Testis (tissue), 3 donors: ENCODE data around the gene MRPS25. TPM values are rescaled to one million over a fixed set of nuclear protein-coding genes. Genes with fewer than 3 reads are reported as not detected.
A peak's percentile ranks its signal among the peaks of the same experiment; 100 is the strongest.

Experiments
- DNase-seq: peaks from one replicate; pipeline ENCODE4 v3.0.0-alpha.2; 2019
- H3K27ac ChIP-seq, 2 donors: fragments of 200-600 bp; sonication (generic); one replicate each; pipeline ENCODE4 v1.5.1; 2019
- H3K27me3 ChIP-seq: fragments of 200-600 bp; sonication (generic); one replicate; pipeline ENCODE4 v1.5.1; 2019
- H3K36me3 ChIP-seq: fragments of 200-600 bp; sonication (generic); one replicate; pipeline ENCODE4 v1.5.1; 2017; ENCODE audit warnings: low read depth; ENCODE audit errors: missing control alignments
- H3K4me1 ChIP-seq: fragments of 200-600 bp; sonication (generic); one replicate; pipeline ENCODE4 v1.5.1; 2019
- H3K4me3 ChIP-seq, 2 donors: fragments of 200-600 bp; sonication (generic); one replicate each; pipeline ENCODE4 v1.5.1; 2017 to 2019
- H3K9me3 ChIP-seq: fragments of 200-600 bp; sonication (generic); one replicate; pipeline ENCODE4 v1.5.1; 2017
- CTCF ChIP-seq, 3 experiments: fragments of 450-650 bp in 2 of 3; fragments of 200-600 bp in 1 of 3; sonication (generic) in 1 of 3; IDR thresholded peaks; one replicate each; pipeline ENCODE4 v1.5.1; 2016 to 2019; ENCODE audit warnings: antibody characterized with exemption in 3 of 3, mild to moderate bottlenecking in 2 of 3, moderate library complexity in 1 of 3
- POLR2A ChIP-seq: fragments of 450-650 bp; IDR thresholded peaks from one replicate; pipeline ENCODE4 v1.6.1; 2017; ENCODE audit warnings: antibody characterized with exemption, mild to moderate bottlenecking, moderate library complexity
- WGBS, 2 donors: methylation state at CpG; one replicate each; pipeline ENCODE4 v1.1.5; 2018; 5-methylcytosine and 5-hydroxymethylcytosine counted together
- intact Hi-C: fragments of 100-400 bp; cut with DNase I; formaldehyde crosslinking; loops from one replicate; pipeline ENCODE4 v1.15.1; 2023; ENCODE audit warnings: low total_unique reads
- polyA plus RNA-seq: library from polyadenylated mRNA; stranded (reverse); fragments of 350-450 nt; fragmentation: Illumina TruSeq; extraction: RNeasy Lipid Tissue Mini Kit (QIAGEN cat#74804); gene quantifications from one replicate; pipeline ENCODE4 v1.2.3, GENCODE V29; 2014; ENCODE audit warnings: low read depth, low replicate concordance; ENCODE audit not compliant: insufficient read depth
- total RNA-seq, 2 donors: library from RNA; depleted of rRNA; stranded (reverse); fragments of >200 nt; gene quantifications; one replicate each; pipeline ENCODE4 v1.2.3, GENCODE V29; 2016

MRPS25 gene
- total and polyA plus RNA-seq, 3 donors from 2014 or later: 40.4 to 102 (median 55.4) TPM

- Histone ChIP-seq H3K9me3 (no peaks in the 10 kb centered on the region), H3K4me1 (peaks cover 11% of the 10 kb centered on the region), H3K27ac (no peak overlapping the region), H3K36me3 (no peaks in the 10 kb centered on the region), H3K4me3 (peak overlapping the region; percentile 79 to 89), H3K27me3 (no peaks in the 10 kb centered on the region)
- 37 to 46% methylated on average over 6 of the region's 6 CpGs for WGBS, 2 donors
- intact Hi-C loops: no loop called here
- TF ChIP-seq POLR2A (no peak), CTCF (IDR thresholded peaks at IDR 0.05) (no peak)
- DNase-seq: no peak
Observed at GRCh38 chr3:15097891-15098290, 32.8 kb upstream of the MRPS25 start.

- DNase-seq: no peak
- Histone ChIP-seq H3K9me3 (no peaks in the 10 kb centered on the region), H3K4me3 (no peak overlapping the region), H3K27me3 (no peaks in the 10 kb centered on the region), H3K4me1 (peaks cover 15% of the 10 kb centered on the region), H3K27ac (no peak overlapping the region), H3K36me3 (no peaks in the 10 kb centered on the region)
- WGBS, 2 donors: 53 to 80% methylated on average over 2 to 3 of the region's 3 CpGs
- intact Hi-C loops: no loop called here
- TF ChIP-seq CTCF (IDR thresholded peaks at IDR 0.05) (no peak), POLR2A (no peak)
Observed at GRCh38 chr3:15096046-15096445, 30.9 kb upstream of the MRPS25 start.

- intact Hi-C loops: no loop called here
Observed at GRCh38 chr3:15094187-15094875, 29.2 kb upstream of the MRPS25 start.

GRCh38 chr3:15092686-15093085, 27.6 kb upstream of the MRPS25 start:
- H3K27ac ChIP-seq: peak overlapping the region in 1 of 2 donors; percentile 34
- no peak for DNase-seq
- H3K4me1 ChIP-seq: peaks cover 7% of the 10 kb centered on the region
- no peak overlapping the region for H3K4me3 ChIP-seq
- H3K27me3 ChIP-seq: no peaks in the 10 kb centered on the region
- H3K9me3 ChIP-seq: no peaks in the 10 kb centered on the region
- WGBS, 2 donors: 70 to 86% methylated on average over 1 of the region's 1 CpG
- TF ChIP-seq CTCF (IDR thresholded peaks at IDR 0.05): no peak
- no peak for TF ChIP-seq POLR2A
- intact Hi-C loops: no loop called here
- H3K36me3 ChIP-seq: no peaks in the 10 kb centered on the region

More at GRCh38 chr3:15094187-15094875, 29.2 kb upstream of the MRPS25 start:
- TF ChIP-seq CTCF (IDR thresholded peaks at IDR 0.05) (no peak), POLR2A (no peak)
- Histone ChIP-seq H3K27me3 (no peaks in the 10 kb centered on the region), H3K4me1 (peaks cover 10% of the 10 kb centered on the region), H3K36me3 (no peaks in the 10 kb centered on the region), H3K9me3 (no peaks in the 10 kb centered on the region), H3K27ac (peak overlapping the region in 1 of 2 donors; percentile 46), H3K4me3 (no peak overlapping the region)
- DNase-seq: no peak
- WGBS, 2 donors: 73 to 86% methylated on average over 5 of the region's 5 CpGs

GRCh38 chr3:15091575-15091974, 26.5 kb upstream of the MRPS25 start:
- no peaks in the 10 kb centered on the region for H3K36me3 ChIP-seq
- no peaks in the 10 kb centered on the region for H3K9me3 ChIP-seq
- no peak for TF ChIP-seq CTCF (IDR thresholded peaks at IDR 0.05)
- intact Hi-C loops: no loop called here
- H3K27me3 ChIP-seq: no peaks in the 10 kb centered on the region
- WGBS, 2 donors: 85 to 96% methylated on average over 5 of the region's 5 CpGs
- H3K4me1 ChIP-seq: peaks cover 4% of the 10 kb centered on the region
- no peak for DNase-seq
- H3K4me3 ChIP-seq: no peak overlapping the region
- no peak overlapping the region for H3K27ac ChIP-seq
